ENCODE data around the gene MED23.

Gene MED23, protein sequence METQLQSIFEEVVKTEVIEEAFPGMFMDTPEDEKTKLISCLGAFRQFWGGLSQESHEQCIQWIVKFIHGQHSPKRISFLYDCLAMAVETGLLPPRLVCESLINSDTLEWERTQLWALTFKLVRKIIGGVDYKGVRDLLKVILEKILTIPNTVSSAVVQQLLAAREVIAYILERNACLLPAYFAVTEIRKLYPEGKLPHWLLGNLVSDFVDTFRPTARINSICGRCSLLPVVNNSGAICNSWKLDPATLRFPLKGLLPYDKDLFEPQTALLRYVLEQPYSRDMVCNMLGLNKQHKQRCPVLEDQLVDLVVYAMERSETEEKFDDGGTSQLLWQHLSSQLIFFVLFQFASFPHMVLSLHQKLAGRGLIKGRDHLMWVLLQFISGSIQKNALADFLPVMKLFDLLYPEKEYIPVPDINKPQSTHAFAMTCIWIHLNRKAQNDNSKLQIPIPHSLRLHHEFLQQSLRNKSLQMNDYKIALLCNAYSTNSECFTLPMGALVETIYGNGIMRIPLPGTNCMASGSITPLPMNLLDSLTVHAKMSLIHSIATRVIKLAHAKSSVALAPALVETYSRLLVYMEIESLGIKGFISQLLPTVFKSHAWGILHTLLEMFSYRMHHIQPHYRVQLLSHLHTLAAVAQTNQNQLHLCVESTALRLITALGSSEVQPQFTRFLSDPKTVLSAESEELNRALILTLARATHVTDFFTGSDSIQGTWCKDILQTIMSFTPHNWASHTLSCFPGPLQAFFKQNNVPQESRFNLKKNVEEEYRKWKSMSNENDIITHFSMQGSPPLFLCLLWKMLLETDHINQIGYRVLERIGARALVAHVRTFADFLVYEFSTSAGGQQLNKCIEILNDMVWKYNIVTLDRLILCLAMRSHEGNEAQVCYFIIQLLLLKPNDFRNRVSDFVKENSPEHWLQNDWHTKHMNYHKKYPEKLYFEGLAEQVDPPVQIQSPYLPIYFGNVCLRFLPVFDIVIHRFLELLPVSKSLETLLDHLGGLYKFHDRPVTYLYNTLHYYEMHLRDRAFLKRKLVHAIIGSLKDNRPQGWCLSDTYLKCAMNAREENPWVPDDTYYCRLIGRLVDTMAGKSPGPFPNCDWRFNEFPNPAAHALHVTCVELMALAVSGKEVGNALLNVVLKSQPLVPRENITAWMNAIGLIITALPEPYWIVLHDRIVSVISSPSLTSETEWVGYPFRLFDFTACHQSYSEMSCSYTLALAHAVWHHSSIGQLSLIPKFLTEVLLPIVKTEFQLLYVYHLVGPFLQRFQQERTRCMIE (N-terminal part only)

DNA sequence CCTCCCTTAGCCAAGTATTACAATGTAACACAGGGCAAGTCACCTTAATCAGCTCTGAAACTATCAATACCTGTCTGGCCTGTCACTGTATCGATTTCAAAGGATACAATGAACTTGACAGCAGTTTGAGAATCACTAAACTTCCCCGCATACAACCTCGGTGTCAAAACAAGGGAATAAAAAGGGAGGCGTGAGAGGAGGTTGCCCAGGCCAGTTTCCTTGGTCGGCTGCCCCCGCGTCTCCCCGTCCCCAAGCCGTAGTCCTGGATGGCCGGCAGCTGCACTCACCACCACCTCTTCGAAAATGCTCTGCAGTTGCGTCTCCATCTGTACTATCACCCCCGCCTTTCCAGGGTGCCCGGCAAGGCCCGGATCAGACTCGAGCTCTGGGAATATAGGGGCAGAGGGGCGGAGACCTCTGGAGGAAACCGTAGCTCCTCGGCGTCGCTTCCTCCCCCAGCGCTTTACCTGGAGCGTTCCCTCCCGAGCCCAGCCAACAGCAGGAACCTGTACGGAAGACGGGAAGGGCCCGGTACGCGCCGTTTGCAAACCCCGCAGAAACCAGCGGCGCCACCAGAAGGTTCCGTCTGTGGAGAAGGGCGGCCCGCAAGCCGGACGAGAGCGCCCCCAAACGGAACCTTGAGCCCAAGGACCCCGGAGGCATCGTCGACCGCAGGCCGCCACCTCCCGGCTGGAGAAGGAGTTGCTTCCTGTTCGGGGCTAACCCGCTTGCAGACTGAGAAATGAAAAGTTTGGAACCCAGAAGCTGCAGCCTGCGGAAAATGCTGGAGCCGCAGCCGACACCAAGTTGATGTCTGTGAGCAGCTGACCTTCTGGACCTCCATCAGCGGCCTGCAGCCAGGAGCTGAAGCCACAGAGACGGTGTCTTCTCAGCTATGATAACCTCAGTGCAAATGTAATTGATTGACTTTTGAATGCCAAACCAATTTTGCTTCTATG, at the start of gene MED23:
Gene MED23, minus strand, starts transcription at position 519 of the 959 bp plus-strand sequence. Its CDS starts 193 bp downstream, at position 326.
- peak; percentile 99 for TF ChIP-seq CTCF (IDR thresholded peaks at IDR 0.05; ENCODE audit: control insufficient read depth, insufficient read depth, low read depth, low read length, missing control alignments)
- peak; percentile 77 for DNase-seq (ENCODE audit: low read depth)
- H3K4me3 ChIP-seq (ENCODE audit: control insufficient read depth, low read depth, low read length) = peak within 1 kb of the TSS; percentile 68

DNA sequence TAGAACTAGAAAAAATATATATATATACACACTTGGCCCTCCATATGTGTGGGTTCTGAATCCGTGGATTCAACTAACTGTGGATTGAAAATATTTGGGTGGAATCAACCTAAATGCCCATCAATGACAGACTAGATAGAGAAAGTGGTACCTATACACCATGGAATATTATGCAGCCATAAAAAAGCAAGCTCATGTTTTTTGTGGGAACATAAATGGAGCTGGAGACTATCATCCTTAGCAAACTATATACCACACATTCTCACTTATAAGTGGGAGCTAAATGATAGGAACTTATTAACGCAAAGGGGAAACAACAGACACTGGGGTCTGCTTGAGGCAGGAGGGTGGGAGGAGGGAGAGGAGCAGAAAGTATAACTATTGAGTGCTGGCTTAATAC, 45.1 kb upstream of the MED23 start:
- H3K4me3 ChIP-seq (ENCODE audit: control insufficient read depth, low read depth, low read length) = no peak overlapping the region
- DNase-seq (ENCODE audit: low read depth) = no peak
- TF ChIP-seq CTCF (IDR thresholded peaks at IDR 0.05; ENCODE audit: control insufficient read depth, insufficient read depth, low read depth, low read length, missing control alignments) = no peak

GRCh38 chr6:131669891-131670290, 41.8 kb upstream of the MED23 start:
- no peak overlapping the region for H3K4me3 ChIP-seq (ENCODE audit: control insufficient read depth, low read depth, low read length)
- no peak for TF ChIP-seq CTCF (IDR thresholded peaks at IDR 0.05; ENCODE audit: control insufficient read depth, insufficient read depth, low read depth, low read length, missing control alignments)
- DNase-seq (ENCODE audit: low read depth) = no peak

GRCh38 chr6:131663578-131664165, 35.6 kb upstream of the MED23 start:
- no peak overlapping the region for H3K4me3 ChIP-seq (ENCODE audit: control insufficient read depth, low read depth, low read length)
- no peak for TF ChIP-seq CTCF (IDR thresholded peaks at IDR 0.05; ENCODE audit: control insufficient read depth, insufficient read depth, low read depth, low read length, missing control alignments)
- DNase-seq (ENCODE audit: low read depth) = no peak

- DNase-seq (ENCODE audit: low read depth) = no peak
- TF ChIP-seq CTCF (IDR thresholded peaks at IDR 0.05; ENCODE audit: control insufficient read depth, insufficient read depth, low read depth, low read length, missing control alignments) = no peak
- no peak overlapping the region for H3K4me3 ChIP-seq (ENCODE audit: control insufficient read depth, low read depth, low read length)
These were observed 32.2 kb upstream of the MED23 start for GRCh38 chr6:131660195-131660594.
